Gastroesophageal sphincter (tissue), 4 donors: ENCODE results near the gene ENOX1. TPM values are rescaled to one million over a fixed set of nuclear protein-coding genes. Genes with fewer than 3 reads are reported as not detected.
A peak's percentile ranks its signal among the peaks of the same experiment; 100 is the strongest.

Source experiments
- ATAC-seq: fragments of 150-250 bp; one replicate; pipeline ENCODE4 v1.9.1; 2016; ENCODE audit warnings: mild to moderate bottlenecking, moderate library complexity
- H3K27ac ChIP-seq, 4 donors: fragments of 200-600 bp; sonication (generic) in 3 of 4; 1 replicate in 3 of 4; 2 replicates in 1 of 4; pipeline ENCODE4 v1.5.1; 2016 to 2019
- H3K27me3 ChIP-seq: fragments of 200-600 bp; sonication (generic); one replicate; pipeline ENCODE4 v1.5.1; 2019
- H3K36me3 ChIP-seq, 2 donors: fragments of 200-600 bp; sonication (generic); one replicate each; pipeline ENCODE4 v1.5.1; 2019; ENCODE audit warnings: control low read depth in 1 of 2
- H3K4me1 ChIP-seq, 3 donors: fragments of 200-600 bp; sonication (generic); 1 replicate in 2 of 3; 2 replicates in 1 of 3; pipeline ENCODE4 v1.5.1; 2016 to 2019; ENCODE audit warnings: control low read depth in 2 of 3
- H3K4me3 ChIP-seq, 2 donors: fragments of 200-600 bp; sonication (generic); one replicate each; pipeline ENCODE4 v1.5.1; 2019; ENCODE audit warnings: mild to moderate bottlenecking in 1 of 2, moderate library complexity in 1 of 2
- H3K9me3 ChIP-seq, 3 donors: fragments of 200-600 bp; sonication (generic); one replicate each; pipeline ENCODE4 v1.5.1; 2017 to 2019; ENCODE audit warnings: control low read depth in 2 of 3
- CTCF ChIP-seq, 4 experiments: fragments of 200-600 bp in 2 of 4; fragments of 450-650 bp in 2 of 4; sonication (generic) in 1 of 4; IDR thresholded peaks; one replicate each; pipeline ENCODE4 v1.5.1; 2017 to 2019; ENCODE audit warnings: antibody characterized with exemption in 4 of 4, mild to moderate bottlenecking in 2 of 4, moderate library complexity in 2 of 4
- EP300 ChIP-seq: sonication (generic); formaldehyde crosslinking; IDR thresholded peaks from one replicate; pipeline ENCODE4 v1.6.1; 2017; ENCODE audit warnings: antibody characterized with exemption, mild to moderate bottlenecking
- POLR2A ChIP-seq, 2 donors: fragments of 450-650 bp; IDR thresholded peaks; one replicate each; pipeline ENCODE4 v1.6.1; 2017; ENCODE audit warnings: antibody characterized with exemption in 2 of 2, mild to moderate bottlenecking in 2 of 2, moderate library complexity in 1 of 2
- POLR2AphosphoS5 ChIP-seq: sonication (generic); formaldehyde crosslinking; IDR thresholded peaks from one replicate; pipeline ENCODE4 v1.6.1; 2017; ENCODE audit warnings: antibody characterized with exemption
- WGBS, 2 donors: methylation state at CpG; one replicate each; pipeline ENCODE4 v1.1.5; 2018; ENCODE audit warnings: low coverage in 1 of 2; 5-methylcytosine and 5-hydroxymethylcytosine counted together
- total RNA-seq, 4 donors: library from RNA; depleted of rRNA; stranded (reverse); fragments of >200 nt; gene quantifications; one replicate each; pipeline ENCODE4 v1.1.0, GENCODE V29; 2016

Gene ENOX1
- total RNA-seq, 4 donors from 2014 or later, result 1.8 to 11.6 (median 9.4) TPM

DNA sequence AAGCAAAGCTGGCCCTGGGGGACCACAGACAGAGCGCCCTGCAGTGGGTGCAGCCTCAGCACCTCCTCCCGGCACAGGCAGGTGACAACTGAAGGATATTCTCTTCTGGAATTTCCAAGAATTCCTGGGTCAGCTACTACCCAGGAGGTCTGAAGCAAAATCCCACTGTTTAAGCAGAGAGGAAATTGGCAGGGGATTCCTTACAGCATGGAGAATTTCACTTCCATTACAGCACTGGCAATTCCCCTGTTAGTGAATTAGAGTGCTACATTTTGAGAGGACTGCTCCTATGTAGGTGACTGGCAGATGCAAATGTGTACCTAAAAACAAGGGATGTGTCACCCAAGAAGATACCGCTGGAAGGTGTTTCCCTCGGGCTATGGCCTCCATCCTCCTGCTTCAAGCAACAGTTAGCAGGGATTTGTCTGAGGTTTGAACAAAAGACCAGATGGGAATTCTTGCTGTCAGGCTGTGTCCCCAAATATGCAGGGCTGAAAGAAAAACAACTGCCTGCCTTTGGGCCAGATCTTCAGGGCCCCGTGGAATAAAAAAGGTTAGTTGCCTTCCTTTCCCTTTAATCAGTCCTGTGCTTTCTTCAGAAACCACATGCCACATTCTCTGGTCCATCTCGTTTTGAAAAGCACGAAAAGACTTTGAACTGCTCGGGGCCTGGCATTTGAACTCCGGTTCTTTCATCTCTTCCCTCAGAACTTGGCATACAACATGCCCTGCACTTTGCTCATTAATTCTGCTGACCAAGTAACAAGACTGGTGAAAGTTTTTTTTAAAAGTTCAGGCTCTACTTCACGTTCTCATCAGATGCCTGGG is 466.9 kb downstream of the ENOX1 start:
- Histone ChIP-seq H3K27ac (peak overlapping the region in 3 of 4 donors; percentile 37 to 61 (median 55)), H3K4me3 (no peak overlapping the region), H3K4me1 (peaks cover 0 to 26% (median 6%) of the 10 kb centered on the region in 3 donors), H3K27me3 (no peaks in the 10 kb centered on the region), H3K36me3 (no peaks in the 10 kb centered on the region), H3K9me3 (no peaks in the 10 kb centered on the region)
- ATAC-seq, result no peak
- WGBS, 2 donors, result 57 to 76% methylated on average over 3 to 8 of the region's 10 CpGs
- no peak for TF ChIP-seq POLR2AphosphoS5
- no peak for TF ChIP-seq EP300
- TF ChIP-seq POLR2A (IDR thresholded peaks at IDR 0.05), result no peak
- no peak for TF ChIP-seq CTCF (IDR thresholded peaks at IDR 0.05)

DNA sequence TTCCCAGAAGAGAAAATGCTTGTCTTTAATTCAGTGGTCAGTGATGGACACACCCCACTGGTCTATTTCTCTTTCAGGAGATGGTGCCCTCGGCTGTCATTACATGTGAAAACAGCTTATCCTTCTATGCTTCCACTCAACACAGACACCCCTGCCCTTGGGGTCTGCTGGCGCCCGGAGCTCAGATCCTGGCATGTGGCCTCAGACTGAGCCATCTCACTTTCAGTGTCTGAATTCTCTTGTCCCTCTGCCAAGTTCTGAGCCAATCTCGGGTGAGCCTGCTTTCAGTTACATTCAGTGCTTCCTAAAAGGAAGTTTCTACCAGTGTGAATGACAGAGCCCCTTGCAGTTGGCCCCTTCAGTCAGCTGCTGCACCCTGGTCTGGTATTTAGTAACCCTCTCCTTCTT is 469.8 kb downstream of the ENOX1 start:
- TF ChIP-seq EP300 (no peak), CTCF (IDR thresholded peaks at IDR 0.05) (no peak), POLR2A (IDR thresholded peaks at IDR 0.05) (no peak), POLR2AphosphoS5 (no peak)
- Histone ChIP-seq H3K4me1 (peaks cover 0 to 26% (median 6%) of the 10 kb centered on the region in 3 donors), H3K4me3 (peak overlapping the region in 1 of 2 donors; percentile 20), H3K9me3 (no peaks in the 10 kb centered on the region), H3K36me3 (no peaks in the 10 kb centered on the region), H3K27ac (peak overlapping the region in 3 of 4 donors; percentile 12 to 56 (median 51)), H3K27me3 (no peaks in the 10 kb centered on the region)
- WGBS, 2 donors, result 7 to 20% methylated on average over 1 to 3 of the region's 4 CpGs
- ATAC-seq, result peak; percentile 31

GRCh38 chr13:43316281-43316680 is 470.5 kb downstream of the ENOX1 start:
- no peak for TF ChIP-seq POLR2AphosphoS5
- TF ChIP-seq EP300, result no peak
- TF ChIP-seq POLR2A (IDR thresholded peaks at IDR 0.05), result no peak
- TF ChIP-seq CTCF (IDR thresholded peaks at IDR 0.05), result no peak
- no peak overlapping the region for H3K27ac ChIP-seq

DNA sequence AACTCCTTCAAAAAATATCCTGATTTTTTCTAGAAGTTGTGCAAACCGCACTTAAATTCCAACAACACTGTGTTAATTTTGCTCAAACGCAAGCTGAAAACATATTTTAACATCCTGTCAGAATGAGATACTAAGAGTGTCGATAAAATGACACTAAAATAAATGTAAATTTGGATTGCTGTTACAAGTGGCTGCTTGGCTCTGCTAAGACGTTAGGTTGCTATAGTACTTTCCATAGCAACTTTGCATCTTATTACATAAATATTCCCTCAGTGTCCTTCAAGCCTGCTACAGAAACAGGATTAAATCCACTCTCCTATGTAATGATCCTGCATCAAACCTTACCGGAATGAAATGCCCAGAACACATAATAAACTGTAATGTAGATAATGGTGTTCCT is 471.2 kb downstream of the ENOX1 start:
- Histone ChIP-seq H3K4me3 (no peak overlapping the region), H3K27ac (no peak overlapping the region), H3K9me3 (no peaks in the 10 kb centered on the region), H3K27me3 (no peaks in the 10 kb centered on the region), H3K36me3 (no peaks in the 10 kb centered on the region), H3K4me1 (peaks cover 0 to 23% (median 6%) of the 10 kb centered on the region in 3 donors)
- ATAC-seq, result no peak
- WGBS, 2 donors, result 57 to 76% methylated on average over 5 of the region's 5 CpGs
- TF ChIP-seq POLR2A (IDR thresholded peaks at IDR 0.05) (no peak), EP300 (no peak), CTCF (IDR thresholded peaks at IDR 0.05) (no peak), POLR2AphosphoS5 (no peak)

More at GRCh38 chr13:43316281-43316680, 470.5 kb downstream of the ENOX1 start:
- Histone ChIP-seq H3K36me3 (no peaks in the 10 kb centered on the region), H3K4me3 (no peak overlapping the region), H3K9me3 (no peaks in the 10 kb centered on the region), H3K27me3 (no peaks in the 10 kb centered on the region), H3K4me1 (peaks cover 0 to 26% (median 6%) of the 10 kb centered on the region in 3 donors)
- no peak for ATAC-seq
- WGBS, 2 donors, result 62 to 66% methylated on average over 2 of the region's 2 CpGs

GRCh38 chr13:43309311-43309710 is 477.5 kb downstream of the ENOX1 start:
- Histone ChIP-seq H3K27ac (peak overlapping the region in 1 of 4 donors; percentile 68), H3K4me3 (no peak overlapping the region), H3K27me3 (no peaks in the 10 kb centered on the region), H3K4me1 (peaks cover 9 to 20% (median 13%) of the 10 kb centered on the region in 3 donors), H3K9me3 (no peaks in the 10 kb centered on the region), H3K36me3 (no peaks in the 10 kb centered on the region)
- TF ChIP-seq CTCF (IDR thresholded peaks at IDR 0.05) (no peak), POLR2AphosphoS5 (no peak), POLR2A (IDR thresholded peaks at IDR 0.05) (no peak), EP300 (no peak)
- no peak for ATAC-seq
- WGBS, 2 donors, result 27 to 50% methylated on average over 4 of the region's 4 CpGs
